ENCODE data around the gene HBB.

- TF ChIP-seq CTCF (IDR thresholded peaks at IDR 0.05), result no peak
- no peak for TF ChIP-seq EP300 (IDR thresholded peaks at IDR 0.05)
These were observed 30.1 kb downstream of the HBB start for GRCh38 chr11:5196731-5197130.

Data from suprapubic skin (tissue), 3 donors.